Pancreas (tissue), 10 donors: ENCODE results near the gene HBG1. TPM values are rescaled to one million over a fixed set of nuclear protein-coding genes. Genes with fewer than 3 reads are reported as not detected.

Experiments
- ATAC-seq, 4 donors: fragments of 200-7000 bp; cut with Tn5 transposase; one replicate each; pipeline versions ENCODE4 v1.8.0 to v1.9.1; 2020; ENCODE audit warnings: mild to moderate bottlenecking in 4 of 4, moderate library complexity in 4 of 4
- DNase-seq, 6 donors: peaks; one replicate each; pipeline ENCODE4 v3.0.0-alpha.2; 2020
- FAIRE-seq: peaks from 2 replicates; lab custom pipeline; 2012; peaks lifted over from hg19 to GRCh38; lab: Jason Lieb, UNC
- H3K27ac ChIP-seq, 4 donors: fragments of 200-600 bp; sonication (generic); 1 replicate in 3 of 4; 2 replicates in 1 of 4; pipeline versions ENCODE4 v1.5.0 to v1.8.0; 2020
- H3K27me3 ChIP-seq, 4 donors: fragments of 200-600 bp; one replicate each; pipeline ENCODE4 v1.8.0; 2021
- H3K36me3 ChIP-seq, 3 donors: fragments of 200-600 bp; sonication (generic) in 1 of 3; one replicate each; pipeline versions ENCODE4 v1.5.0 to v1.8.0; 2020 to 2021
- H3K4me1 ChIP-seq, 3 donors: fragments of 200-600 bp; one replicate each; pipeline ENCODE4 v1.8.0; 2021
- H3K4me3 ChIP-seq, 4 donors: fragments of 200-600 bp; sonication (generic) in 2 of 4; one replicate each; pipeline versions ENCODE4 v1.5.0 to v1.8.0; 2020 to 2021
- H3K9me3 ChIP-seq, 4 donors: fragments of 200-600 bp; one replicate each; pipeline ENCODE4 v1.8.0; 2021
- CTCF ChIP-seq, 4 donors: fragments of 200-600 bp; sonication (generic) in 3 of 4; IDR thresholded peaks; one replicate each; pipeline versions ENCODE4 v1.5.0 to v1.8.0; 2021; ENCODE audit warnings: antibody characterized with exemption in 4 of 4
- WGBS, 2 donors: extraction: QIAGEN DNeasy Blood & Tissue Kit; methylation state at CpG; one replicate each; pipeline ENCODE4 v1.1.7; 2013; 5-methylcytosine and 5-hydroxymethylcytosine counted together
- intact Hi-C, 3 donors: fragments of 100-400 bp; cut with DNase I; formaldehyde crosslinking; loops; one replicate each; pipeline versions ENCODE4 v1.11.1 to v1.14.2; 2022
- polyA plus RNA-seq, 2 donors: library from polyadenylated mRNA; stranded (reverse); fragments of 200-250 nt; gene quantifications; one replicate each; pipeline ENCODE4 v1.2.3, GENCODE V29; 2013
- total RNA-seq, 6 donors: library from RNA; stranded (reverse); fragmentation: NEBNext Ultra II Directional in 4 of 6; extraction: Animal tissue kit (Norgen Biotek cat#: 25700) in 4 of 6; gene quantifications; one replicate each; pipeline versions ENCODE4 v1.2.1 to v1.2.4, GENCODE V29; 2021 to 2023
- donor health status: healthy with polysubstance abuse.
- donor health status: DM: no; HTN: no; CAD: no; lungs with moderate emphysema.
- donor health status: DM: no; HTN: no; CAD: no.
- donor health status: control.
- donor health status: control.
- donor health status: Bipolar disorder and iron deficiency.
- donor health status: DM: yes; HTN: yes; CAD: no.
- donor health status: DM: no; HTN: no; CAD: no.
- donor health status: DM: no; HTN: no; CAD: no.
- donor health status: DM: yes; HTN: yes; CAD: no.

HBG1 gene
- total and polyA plus RNA-seq, 8 donors: 3.3 TPM; not detected in 7

GRCh38 chr11:5291207-5291838 lies 41.7 kb upstream of the HBG1 start:
- no peak for ATAC-seq
- FAIRE-seq: no peak

GRCh38 chr11:5290106-5290505 lies 40.4 kb upstream of the HBG1 start:
- Histone ChIP-seq H3K27me3 (no peaks in the 10 kb centered on the region), H3K9me3 (no peaks in the 10 kb centered on the region), H3K4me1 (no peaks in the 10 kb centered on the region), H3K36me3 (no peaks in the 10 kb centered on the region), H3K27ac (no peak overlapping the region), H3K4me3 (no peak overlapping the region)
- TF ChIP-seq CTCF (IDR thresholded peaks at IDR 0.05): no peak
- DNase-seq (no peak), FAIRE-seq (no peak), ATAC-seq (no peak)
- 92 to 97% methylated on average over 1 of the region's 1 CpG for WGBS, 2 donors
- intact Hi-C loops: no loop called here

More at GRCh38 chr11:5291207-5291838, 41.7 kb upstream of the HBG1 start:
- intact Hi-C loops: no loop called here
- no peaks in the 10 kb centered on the region for H3K4me1 ChIP-seq
- no peak for DNase-seq
- H3K27ac ChIP-seq: no peak overlapping the region
- WGBS, 2 donors: 60 to 73% methylated on average over 1 of the region's 1 CpG
- no peaks in the 10 kb centered on the region for H3K36me3 ChIP-seq
- no peaks in the 10 kb centered on the region for H3K27me3 ChIP-seq
- H3K9me3 ChIP-seq: no peaks in the 10 kb centered on the region
- H3K4me3 ChIP-seq: no peak overlapping the region
- no peak for TF ChIP-seq CTCF (IDR thresholded peaks at IDR 0.05)

GRCh38 chr11:5289696-5290095 lies 40.0 kb upstream of the HBG1 start:
- no peak overlapping the region for H3K27ac ChIP-seq
- DNase-seq (no peak), FAIRE-seq (no peak), ATAC-seq (no peak)
- H3K4me3 ChIP-seq: no peak overlapping the region
- no peaks in the 10 kb centered on the region for H3K36me3 ChIP-seq
- H3K4me1 ChIP-seq: no peaks in the 10 kb centered on the region
- intact Hi-C loops: no loop called here
- H3K27me3 ChIP-seq: no peaks in the 10 kb centered on the region
- no peaks in the 10 kb centered on the region for H3K9me3 ChIP-seq
- TF ChIP-seq CTCF (IDR thresholded peaks at IDR 0.05): no peak

- intact Hi-C loops: no loop called here
- Histone ChIP-seq H3K4me1 (no peaks in the 10 kb centered on the region), H3K4me3 (no peak overlapping the region), H3K9me3 (no peaks in the 10 kb centered on the region), H3K36me3 (no peaks in the 10 kb centered on the region), H3K27ac (no peak overlapping the region), H3K27me3 (no peaks in the 10 kb centered on the region)
- 69 to 72% methylated on average over 6 of the region's 6 CpGs for WGBS, 2 donors
- no peak for TF ChIP-seq CTCF (IDR thresholded peaks at IDR 0.05)
- no peak for ATAC-seq
- no peak for FAIRE-seq
- DNase-seq: no peak
Measured at GRCh38 chr11:5288906-5289550, 39.4 kb upstream of the HBG1 start.
